Fibroblast of peridontal ligament (primary cell): Measurements from ENCODE around the gene TMEM92.
"Not testable (repeated sequence)": the region's sequence is repeated elsewhere in the genome, so short reads cannot be mapped to it uniquely, and the experiment has no call there.

ENCODE experiments used
- DNase-seq: peaks from one replicate; pipeline ENCODE4 v3.0.0-alpha.2; 2010; ENCODE audit errors: extremely low read depth

TMEM92 gene

DNA sequence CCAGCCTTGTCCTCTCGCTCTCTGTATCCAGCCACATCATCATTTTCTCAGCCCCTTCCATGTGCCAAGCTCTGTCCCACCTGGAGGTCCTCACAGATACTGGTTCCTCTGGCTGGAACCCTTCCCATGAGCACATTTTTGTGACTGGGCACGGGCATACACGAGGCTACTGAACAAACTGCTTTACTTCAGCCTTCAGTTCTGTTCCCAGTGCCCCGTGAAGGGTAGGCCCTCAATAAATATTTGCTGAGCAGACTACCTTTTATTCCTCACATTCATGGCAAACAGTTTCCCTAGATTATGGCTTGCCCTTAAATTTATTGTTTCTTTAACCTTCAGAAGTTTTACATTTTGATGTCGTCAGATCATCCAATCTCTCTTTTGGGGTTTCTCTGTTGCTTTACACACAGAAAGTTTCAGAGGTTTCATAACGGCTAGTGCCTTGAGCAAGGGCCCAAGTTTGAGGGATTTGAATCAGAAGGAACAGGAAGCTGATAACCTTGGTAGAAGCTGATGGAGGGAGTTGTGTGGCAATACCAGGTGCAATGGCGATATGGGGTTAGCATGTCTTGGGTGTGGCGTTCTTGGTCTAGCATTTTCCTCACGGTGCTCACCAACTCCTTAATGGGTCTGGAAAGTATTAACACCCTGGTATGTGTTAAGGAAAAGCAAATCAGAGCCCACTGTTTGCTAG is 27.8 kb downstream of the TMEM92 start:
- DNase-seq = no peak

DNA sequence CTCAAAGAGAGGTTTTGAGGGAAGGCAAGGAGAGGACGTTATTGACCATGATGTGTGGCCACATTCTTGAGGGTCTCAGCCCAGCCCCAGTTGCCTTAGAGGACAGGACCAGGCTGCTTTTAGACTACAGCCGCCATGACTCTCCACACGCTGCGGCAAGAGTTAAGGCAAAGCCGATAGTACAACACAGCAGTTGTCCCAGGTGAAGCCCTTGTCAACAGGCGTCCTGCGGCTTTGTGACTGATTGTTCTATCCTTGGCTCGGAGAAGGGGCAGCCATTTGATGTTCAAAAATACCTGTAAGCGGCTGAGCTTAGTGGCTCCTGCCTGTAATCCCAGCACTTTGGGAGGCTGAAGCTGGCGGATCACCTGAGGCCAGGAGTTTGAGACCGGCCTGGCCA is 28.8 kb downstream of the TMEM92 start:
- no peak for DNase-seq

DNA sequence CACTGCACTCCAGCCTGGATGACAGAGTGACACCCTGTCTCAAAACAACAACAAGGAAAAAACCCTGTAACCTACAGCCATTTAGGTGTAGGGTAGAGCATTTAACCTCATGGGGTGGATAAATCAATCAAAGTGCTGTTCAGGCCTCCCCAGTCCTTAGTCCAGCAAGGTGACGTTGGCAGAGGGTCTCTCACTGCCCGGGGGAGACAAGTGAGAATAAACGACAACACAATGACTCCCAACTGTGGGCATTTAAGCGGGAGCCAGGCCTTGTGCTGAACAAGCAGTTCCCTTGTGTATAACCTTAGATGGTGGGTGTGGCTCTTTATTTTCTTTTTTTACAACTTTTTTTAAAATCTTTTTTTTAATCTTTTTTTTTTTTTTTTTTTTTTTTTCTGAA is 29.3 kb downstream of the TMEM92 start:
- no peak for DNase-seq

DNA sequence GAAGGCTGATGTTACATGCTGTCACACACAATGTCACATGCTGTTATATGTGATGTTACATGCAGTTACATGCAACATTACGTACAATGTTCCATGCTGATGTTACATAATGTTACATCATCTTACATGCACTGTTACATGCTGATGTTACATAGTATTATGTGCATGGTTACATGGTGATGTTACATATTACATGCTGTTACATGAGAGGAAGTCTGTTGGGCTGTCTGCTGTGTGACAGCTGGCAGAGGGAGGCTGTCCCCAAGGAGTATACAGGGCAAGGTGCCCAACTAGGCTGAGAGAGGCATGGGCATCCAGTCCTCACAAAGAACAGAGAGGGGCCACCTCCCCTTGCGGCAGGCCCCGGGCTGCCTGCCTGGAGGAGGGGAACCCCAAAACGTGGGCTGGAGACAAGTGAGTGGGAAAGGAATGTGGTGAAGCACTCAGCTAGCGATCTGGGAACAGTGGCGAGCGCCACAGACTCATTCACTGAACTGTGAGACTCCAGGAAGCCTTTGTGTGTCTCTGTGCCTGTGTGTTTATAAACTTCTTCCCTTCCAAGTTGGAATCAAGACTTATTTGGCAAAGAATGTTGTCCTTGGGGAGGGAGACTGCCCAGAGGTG is 30.6 kb downstream of the TMEM92 start:
- DNase-seq = peak; percentile 71

DNA sequence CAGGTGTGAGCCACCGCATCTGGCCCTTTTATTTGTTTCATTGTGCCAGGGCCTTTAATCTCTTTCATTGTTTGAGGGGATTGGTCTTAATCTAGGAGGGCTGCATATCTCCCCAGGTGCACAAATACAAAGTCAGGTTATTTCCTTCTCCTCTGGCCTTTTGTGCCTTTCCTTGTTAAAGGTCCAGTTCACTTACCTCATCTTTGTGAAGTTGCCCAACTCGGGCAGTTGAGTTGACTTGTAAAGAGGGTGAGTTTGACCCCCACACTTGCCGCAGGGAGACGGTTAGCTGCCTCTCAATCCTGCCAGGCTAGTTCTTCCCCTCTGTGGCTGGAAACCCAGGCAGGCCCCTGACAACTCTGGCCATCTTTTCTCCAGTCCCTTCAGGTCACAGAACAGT is 33.4 kb downstream of the TMEM92 start:
- DNase-seq = no peak

DNA sequence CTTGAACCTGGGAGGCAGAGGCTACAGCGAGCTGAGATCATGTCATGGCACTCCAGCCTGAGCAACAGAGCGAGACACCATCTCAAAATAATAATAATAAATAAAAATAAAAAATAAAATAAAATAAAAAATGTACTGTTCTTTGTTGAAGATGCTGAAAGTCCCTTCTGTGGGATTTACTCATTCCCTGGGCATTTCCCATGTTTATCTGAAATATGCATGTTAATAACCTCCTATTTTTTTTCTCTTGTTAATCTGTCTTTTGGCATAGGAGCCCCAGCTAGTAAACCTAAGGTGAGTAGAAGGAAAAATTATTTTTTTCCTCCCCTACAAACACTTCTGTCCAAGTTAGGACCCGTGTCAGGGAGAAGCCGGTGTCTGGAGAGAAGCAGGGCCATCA is 34.4 kb downstream of the TMEM92 start:
- DNase-seq = peak; percentile 20

DNA sequence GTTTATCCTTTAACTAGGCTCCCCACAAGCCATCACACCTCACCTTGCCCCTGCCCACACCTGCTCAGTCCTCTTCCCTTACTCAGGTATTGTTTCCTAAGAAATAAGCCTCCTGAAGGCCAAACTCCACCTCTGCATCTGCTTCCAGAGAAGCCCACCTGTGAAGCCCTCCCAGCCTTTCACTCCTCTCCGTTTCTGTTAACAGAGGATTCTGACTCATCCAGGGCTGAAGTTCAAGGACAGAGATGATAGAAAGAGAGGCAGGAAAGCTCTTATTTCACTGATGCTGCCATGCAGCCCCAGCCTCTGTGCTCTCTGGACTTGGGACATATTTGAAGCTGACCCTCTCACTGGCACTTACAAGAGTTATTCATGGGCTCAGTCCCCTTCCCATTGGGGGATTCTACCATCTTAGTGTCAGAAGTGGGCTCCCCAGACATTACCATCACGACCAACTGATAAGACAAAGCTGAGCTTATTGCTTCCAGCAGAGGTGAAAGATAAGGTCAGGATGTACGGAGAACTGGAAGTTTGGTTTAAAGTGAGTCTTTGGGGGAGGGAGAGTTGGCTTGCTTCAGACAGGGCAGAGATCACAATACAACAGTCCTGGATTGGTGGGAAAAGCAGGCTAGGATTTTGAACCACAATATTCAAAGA is 36.3 kb downstream of the TMEM92 start:
- no peak for DNase-seq

DNA sequence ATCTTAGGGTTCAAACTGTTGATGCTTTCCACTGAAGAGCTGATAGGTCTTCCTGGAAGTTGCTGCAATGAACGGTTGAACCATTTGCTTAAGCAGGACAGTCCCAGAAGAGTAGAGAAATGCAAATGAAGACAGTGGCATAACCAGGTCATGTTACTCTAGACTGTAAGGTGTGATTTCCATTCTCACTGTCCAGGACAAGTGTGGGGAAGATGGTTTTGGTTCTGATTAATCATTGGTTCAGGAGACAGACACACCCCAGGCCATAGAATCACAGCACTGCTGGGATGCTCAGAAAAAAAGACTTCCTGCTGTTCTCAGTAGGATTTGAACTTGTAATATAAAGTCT is 36.8 kb downstream of the TMEM92 start:
- DNase-seq = no peak

DNA sequence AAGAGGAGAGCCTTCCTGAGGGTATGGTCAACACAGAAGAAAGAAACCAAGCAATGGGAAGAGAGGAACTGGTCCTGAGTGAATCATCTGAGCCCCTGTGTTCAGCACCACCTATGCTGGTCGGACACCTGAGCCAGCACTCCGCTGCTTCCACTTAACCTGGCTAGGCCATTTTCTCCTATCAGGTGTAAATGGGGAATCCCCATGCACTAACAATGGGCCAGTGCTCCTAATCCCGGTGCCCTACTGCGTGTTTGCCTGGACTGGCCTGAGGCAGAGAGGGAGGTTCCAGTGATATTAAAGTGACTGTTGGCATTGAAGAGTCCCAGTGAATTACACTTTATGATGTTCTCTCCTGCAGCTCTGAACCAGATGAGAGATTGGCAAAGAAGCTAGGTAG is 37.2 kb downstream of the TMEM92 start:
- no peak for DNase-seq

DNA sequence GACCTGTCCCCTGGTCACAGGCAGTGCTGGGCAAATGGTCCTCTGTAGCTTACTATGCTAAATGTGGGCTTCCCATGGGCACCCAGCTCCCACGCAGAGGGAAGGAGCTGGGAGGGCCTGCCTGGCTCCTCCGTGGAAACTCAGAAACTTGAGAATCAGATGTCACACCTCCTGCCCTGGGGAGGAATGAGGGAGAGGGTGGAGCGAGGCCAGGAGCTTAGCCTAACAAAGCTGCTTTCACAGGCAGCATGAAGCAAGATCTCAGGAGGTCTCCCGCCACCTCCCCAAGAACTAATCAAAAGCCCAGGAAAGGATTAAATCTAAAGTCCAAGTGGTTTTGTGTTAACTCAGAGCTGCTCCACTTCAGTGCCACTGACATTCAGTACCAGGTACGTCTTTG is 38.0 kb downstream of the TMEM92 start:
- DNase-seq = peak; percentile 33

DNA sequence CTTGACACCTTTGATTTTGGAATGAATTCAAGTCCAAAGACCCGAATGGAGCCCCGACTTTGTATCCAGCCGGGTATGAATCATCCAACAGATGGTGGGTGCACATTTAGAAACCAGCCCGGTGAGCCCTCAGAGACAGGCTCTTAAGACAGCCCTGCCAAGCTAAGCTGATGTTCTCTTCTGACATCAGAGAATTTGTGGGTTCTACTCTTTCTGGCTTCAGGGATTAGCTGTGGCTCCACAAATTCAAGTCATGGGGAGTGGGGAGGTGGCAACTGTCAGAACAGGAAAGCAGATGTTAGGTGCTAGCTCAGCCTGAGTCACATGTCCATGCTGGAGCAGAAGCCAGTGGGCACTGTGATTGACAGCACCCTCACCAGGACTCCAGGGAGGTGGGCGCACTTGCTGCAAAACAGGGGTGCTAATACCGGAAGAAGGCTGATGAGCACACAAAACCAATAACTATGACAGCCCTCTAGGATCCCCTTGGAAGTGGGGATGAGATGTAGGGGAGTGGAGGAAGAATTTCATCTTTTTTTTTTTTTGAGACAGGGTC is 40.3 kb downstream of the TMEM92 start:
- DNase-seq = no peak

DNA sequence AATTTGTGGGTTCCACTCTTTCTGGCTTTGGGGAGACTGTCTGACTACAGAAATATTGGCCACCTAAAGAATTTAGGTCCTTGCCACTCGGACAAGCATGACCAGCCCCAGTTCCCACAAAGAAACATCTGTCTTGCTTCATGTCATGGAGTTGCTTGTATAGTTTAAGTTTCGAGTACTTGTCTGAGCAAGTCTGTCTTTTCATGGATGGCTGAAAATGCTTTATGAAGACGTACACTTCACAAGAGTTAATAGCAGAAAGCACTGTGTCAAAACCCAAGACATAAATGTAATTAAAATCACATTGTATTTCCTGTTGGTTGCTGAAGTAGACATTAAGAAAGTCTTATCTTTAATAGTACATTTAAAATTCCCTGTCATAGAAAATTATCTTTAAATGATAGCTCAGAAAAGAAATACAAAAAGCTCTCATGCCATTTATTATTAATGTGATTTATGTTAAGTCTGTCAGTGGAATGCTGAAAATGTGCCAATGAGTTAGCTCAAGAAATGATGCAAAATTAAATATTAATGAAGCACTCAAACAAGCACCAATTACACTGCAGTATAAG is 41.8 kb downstream of the TMEM92 start:
- DNase-seq = no peak

DNA sequence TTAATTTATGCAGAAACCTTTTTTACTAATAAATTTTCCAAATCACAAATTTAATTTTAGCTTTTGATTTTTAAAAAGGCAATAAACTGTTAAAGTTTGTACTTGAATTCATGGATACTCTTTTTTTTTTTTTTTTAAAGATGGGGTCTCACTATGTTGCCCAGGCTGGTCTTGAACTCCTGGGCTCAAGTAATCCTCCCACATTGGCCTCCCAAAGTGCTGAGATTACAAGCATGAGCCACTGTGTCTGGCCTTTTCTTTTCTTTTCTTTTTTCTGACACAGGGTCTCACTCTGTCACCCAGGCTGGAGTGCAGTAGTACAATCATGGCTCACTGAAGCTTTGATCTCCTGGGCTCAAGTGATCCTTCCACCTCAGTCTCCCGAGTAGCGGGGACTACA is 42.4 kb downstream of the TMEM92 start:
- DNase-seq = not testable (repeated sequence)

DNA sequence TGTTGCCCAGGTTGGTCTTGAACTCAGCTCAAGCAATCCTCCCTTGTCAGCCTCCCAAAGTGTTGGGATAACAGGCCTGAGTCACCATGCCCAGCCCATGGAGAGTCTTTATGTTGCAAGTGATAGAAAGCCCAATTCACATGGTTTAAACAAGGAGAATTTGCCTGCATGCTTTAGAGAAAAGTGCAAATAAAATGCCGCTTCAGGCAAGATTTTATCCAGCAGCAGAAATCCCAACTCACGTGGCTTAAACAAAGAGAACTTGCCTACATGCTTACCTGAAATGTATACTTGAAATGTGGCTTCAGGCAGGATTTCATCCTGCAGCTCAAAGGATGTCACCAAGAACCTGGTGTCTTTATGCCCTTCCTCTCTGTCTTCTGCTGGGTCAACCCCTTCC is 42.9 kb downstream of the TMEM92 start:
- no peak for DNase-seq

DNA sequence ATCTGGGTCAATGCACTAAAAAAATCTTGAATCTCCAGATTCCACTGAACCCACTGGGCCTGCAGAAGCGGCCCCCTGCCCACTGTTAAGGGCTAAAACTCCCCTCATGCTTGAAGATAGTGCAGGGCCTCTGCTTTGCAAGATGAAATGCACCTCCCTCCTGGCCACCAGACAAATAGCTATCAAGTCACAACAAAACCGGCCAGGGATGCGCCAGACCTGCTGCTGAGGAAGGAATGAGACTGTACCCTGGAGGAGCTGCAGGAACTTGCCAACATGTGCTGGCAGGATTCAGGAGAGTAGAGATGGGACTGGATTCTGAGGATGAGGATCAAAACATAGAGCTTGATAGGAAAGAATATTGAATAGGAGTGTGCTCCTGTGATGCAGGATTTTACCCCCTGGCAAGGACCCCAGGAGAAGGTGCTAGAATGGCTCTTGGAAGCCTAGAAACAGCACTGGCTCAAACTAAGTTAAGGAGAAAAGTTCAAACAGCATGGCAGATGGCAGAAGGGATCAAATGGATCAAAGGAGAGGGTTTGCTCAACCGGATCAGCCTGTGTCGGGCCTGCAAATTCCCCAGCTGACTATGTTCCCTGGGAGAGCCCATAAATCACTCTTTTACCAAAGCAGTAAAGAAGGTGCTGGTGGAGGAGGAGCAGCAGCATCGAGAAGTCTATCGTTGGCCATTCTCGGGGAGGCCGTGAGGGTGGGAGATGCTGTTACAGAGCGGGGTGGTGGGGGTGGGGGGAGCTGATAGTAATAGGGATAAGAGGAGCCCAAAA is 44.4 kb downstream of the TMEM92 start:
- no peak for DNase-seq

DNA sequence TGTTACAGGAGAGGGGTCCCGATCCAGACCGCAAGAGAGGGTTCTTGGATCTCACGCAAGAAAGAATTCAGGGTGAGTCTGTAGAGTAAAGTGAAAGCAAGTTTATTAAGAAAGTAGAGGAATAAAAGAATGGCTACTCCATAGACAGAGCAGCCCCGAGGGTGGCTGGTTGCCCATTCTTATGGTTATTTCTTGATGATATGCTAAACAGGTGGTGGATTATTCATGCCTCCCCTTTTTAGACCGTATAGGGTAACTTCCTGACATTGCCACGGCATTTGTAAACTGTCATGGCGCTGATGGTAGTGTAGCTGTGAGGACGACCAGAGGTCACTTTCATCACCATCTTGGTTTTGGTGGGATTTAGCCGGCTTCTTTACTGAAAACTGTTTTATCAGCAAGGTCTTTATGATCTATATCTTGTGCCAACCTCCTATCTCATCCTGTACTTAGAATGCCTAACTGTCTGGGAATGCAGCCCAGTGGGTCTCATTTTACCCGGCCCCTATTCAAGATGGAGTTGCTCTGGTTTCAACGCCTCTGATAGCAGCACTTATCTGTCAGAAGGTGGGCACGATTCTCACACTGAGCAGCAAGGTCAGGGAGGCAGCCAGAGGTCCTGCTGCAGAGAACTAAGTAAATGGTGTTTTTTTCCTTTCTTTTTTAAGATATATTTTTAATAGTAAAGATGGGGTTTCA is 45.2 kb downstream of the TMEM92 start:
- DNase-seq = no peak

DNA sequence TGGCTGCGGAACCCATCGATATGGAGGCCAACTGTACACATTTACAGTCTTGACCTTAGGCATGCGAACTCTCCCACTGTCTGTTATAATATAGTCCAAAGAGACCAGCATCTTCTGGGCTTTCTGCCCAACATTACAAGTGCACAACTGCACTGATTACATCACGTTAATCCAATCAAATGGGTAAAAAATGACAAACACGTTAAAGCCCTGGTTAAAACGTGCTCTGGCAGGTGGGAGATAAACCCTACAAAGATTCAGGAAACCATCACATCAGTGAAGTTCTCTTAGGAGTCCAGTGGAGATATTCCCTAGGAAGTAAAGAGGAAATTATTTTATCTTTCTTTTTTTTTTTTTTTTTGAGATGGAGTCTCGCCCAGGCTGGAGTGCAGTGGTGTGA is 48.0 kb downstream of the TMEM92 start:
- DNase-seq = no peak

DNA sequence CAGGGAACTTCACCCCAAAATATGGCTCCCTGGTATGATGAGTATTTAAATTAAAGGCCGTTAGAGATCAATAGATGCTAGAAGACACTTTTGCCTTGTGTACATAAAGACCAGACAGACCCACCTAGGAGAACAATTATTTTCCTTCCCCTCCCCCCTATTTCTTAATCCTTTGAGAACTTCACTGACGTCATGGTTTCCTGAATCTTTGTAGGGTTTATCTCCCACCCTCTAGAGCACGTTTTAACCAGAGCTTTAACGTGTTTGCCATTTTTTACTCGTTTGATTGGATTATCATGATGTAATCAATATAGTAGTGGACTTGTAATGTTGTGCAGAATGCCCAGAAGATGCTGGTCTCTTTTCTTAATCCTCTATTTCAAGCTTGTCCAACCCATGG is 48.8 kb downstream of the TMEM92 start:
- DNase-seq = no peak

DNA sequence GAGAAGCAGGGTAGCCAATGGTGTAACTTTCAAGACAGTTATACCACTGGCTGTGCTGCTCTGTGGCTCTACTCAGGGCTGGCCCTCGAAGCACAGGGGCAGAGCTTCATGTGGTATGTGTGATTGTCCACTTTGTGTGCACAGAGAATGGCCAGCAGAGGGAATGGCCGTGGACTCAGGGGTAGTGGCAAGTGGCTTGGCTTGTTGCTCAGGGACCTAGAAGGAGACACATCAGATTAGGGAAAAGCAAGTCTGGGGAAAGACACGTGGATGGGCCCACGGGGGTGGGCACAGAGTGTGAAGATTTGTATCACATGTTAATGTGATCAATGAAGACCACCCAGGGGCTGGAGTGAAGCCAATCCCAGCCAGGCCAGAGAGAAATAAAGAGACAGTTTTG is 51.6 kb downstream of the TMEM92 start:
- DNase-seq = no peak

DNA sequence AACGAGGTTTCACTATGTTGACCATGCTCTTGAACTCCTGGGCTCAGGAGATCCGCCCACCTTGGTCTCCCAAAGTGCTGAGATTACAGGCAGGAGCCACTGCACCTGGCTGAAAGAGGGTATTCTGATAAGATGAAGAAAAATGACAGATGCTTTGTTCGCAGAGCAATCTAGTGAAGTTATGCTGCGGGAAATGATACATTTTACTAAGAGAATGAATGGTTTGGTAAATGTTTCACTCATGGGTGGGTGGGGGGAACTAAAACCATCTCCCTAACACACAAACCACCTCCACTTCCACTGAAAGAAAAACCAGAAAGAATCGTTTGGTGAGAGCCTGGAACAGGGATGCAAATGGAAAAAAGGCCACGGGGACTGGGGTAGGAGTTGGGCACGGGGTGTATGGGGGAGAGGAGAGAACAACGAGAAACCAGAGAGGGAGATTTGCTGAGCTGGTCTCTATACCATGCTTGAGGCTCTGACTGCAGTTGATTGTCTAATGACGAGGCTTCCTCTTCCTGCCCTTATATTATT is 52.6 kb downstream of the TMEM92 start:
- no peak for DNase-seq
